Stomach (tissue), 4 donors: ENCODE data around the gene SRSF1.

ENCODE experiments used
- CTCF ChIP-seq, 7 experiments: fragments of 450-650 bp in 4 of 7; fragments of 200-600 bp in 3 of 7; sonication (generic) in 3 of 7; IDR thresholded peaks; one replicate each; pipeline ENCODE4 v1.5.1; 2016 to 2019; ENCODE audit warnings: antibody characterized with exemption in 7 of 7, control low read depth in 2 of 7, mild to moderate bottlenecking in 1 of 7
- EP300 ChIP-seq: sonication (generic); formaldehyde crosslinking; IDR thresholded peaks from one replicate; pipeline ENCODE4 v1.6.1; 2017; ENCODE audit warnings: antibody characterized with exemption
- POLR2A ChIP-seq, 4 donors: fragments of 450-650 bp; IDR thresholded peaks; one replicate each; pipeline ENCODE4 v1.6.1; 2016; ENCODE audit warnings: antibody characterized with exemption in 4 of 4, control low read depth in 2 of 4, mild to moderate bottlenecking in 1 of 4, moderate library complexity in 1 of 4
- POLR2AphosphoS5 ChIP-seq, 3 donors: sonication (generic); formaldehyde crosslinking; IDR thresholded peaks; one replicate each; pipeline ENCODE4 v1.6.1; 2016; ENCODE audit warnings: antibody characterized with exemption in 3 of 3

- TF ChIP-seq CTCF (IDR thresholded peaks at IDR 0.05): no peak
- no peak for TF ChIP-seq POLR2A (IDR thresholded peaks at IDR 0.05)
- no peak for TF ChIP-seq EP300
- no peak for TF ChIP-seq POLR2AphosphoS5 (IDR thresholded peaks at IDR 0.05)
Observed at GRCh38 chr17:58004060-58004459, 3.0 kb downstream of the SRSF1 start.
